Stimulated activated CD4-positive, alpha-beta T cell treated with anti-CD3 and anti-CD28 coated beads, Interleukin-4, amount 100 ng/mL, for 24 hours (primary cell): Measurements from ENCODE around the gene LIG3.
"Not testable (repeated sequence)": the region's sequence is repeated elsewhere in the genome, so short reads cannot be mapped to it uniquely, and the experiment has no call there.

Source experiments
- DNase-seq: peaks from one replicate; pipeline ENCODE4 v3.0.0-alpha.2; 2020

LIG3 gene

GRCh38 chr17:34980353-34980680 is at the start of gene LIG3:
Gene LIG3 (plus strand): TSS chr17:34980512. CDS start chr17:34983006, 2,494 bp downstream.
- DNase-seq, result peak; percentile 95

- not testable (repeated sequence) for DNase-seq
Observed at GRCh38 chr17:34950780-34951179, 29.5 kb upstream of the LIG3 start.

DNA sequence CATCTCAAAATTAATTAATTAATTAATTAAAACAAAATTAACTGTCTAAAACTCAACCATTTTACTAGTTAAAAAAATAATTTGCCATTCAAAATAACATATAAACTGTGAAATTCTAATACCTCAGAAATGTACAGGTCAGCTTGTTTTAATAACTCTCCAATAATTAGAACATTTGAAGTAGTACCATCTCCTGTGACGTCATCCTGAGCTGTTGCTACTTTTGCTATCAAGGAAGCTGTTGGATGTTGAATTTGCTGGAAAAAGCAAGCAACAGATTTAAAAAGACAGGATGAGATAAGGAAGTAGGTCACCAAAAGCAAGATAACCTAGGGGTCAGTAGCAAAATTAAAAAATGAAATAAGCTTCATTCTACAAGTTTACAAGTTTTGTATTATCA is 21.9 kb upstream of the LIG3 start:
- DNase-seq, result no peak

GRCh38 chr17:34961093-34961911 is 19.0 kb upstream of the LIG3 start, which contains the start of the genes CCT6B and ZNF830:
Gene CCT6B (minus strand): TSS chr17:34961460. CDS start chr17:34961393, 67 bp downstream.
Gene ZNF830 (plus strand): TSS chr17:34961540. CDS start chr17:34961567, 27 bp downstream.
- peak; percentile 91 for DNase-seq

DNA sequence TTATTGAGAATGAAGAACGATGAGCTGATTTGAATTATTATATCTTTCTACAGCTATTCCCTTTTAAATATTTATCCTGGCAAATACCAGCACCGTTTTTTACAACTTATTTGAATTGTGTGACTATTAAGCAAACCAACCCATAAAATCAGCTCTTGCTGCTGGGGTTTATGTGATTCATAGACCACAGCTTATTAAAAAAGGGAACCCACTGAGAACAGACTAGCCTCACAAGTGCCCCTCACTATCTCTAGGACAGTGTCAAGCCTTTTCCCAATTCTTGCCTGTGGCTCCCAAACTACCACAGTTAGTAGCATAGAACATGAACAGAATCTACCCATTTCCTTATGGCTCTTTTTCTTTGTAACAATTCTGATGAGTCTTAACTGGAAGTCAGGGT is 6.1 kb upstream of the LIG3 start:
- no peak for DNase-seq

- no peak for DNase-seq
Observed at GRCh38 chr17:34974794-34975785, 5.2 kb upstream of the LIG3 start.

- DNase-seq, result no peak
Observed at GRCh38 chr17:34979153-34979552, 1.2 kb upstream of the LIG3 start.

- DNase-seq, result no peak
Observed at GRCh38 chr17:34979650-34980352, 511 bp upstream of the LIG3 start.

- peak; percentile 59 for DNase-seq
Observed at GRCh38 chr17:34980681-34981537, 597 bp downstream of the LIG3 start.

DNA sequence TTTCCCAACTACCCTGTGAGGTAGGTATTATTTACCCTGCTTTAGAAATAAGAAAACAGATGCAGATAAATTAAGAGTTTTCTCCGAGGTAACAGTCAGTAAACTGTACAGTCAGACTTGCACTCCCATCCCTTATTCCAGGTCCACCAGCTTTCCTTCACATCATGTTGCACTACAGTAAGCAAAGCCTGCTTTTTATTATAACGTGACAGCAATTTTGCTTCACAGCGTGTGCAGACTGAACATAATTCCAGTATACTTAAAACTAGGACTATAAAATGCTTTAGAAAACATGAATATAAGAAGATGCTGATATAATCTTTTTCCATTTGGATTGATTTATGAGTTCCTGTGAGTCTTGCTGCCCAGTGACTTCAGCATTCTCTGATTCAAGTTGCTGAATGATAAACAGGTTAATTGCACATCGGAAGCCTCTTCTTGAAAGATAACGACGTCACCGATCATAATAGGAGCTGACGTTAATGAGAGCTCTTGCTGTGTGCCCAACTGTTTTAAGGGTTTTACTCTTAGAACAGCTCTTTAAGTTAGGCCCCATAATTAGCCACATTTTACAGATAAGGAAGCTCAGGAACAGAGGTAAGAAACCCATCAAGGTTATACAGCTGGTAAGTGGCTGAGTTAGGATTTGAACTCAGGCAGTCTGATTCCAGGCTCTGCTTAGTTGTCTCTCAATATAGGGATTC is 1.4 kb downstream of the LIG3 start:
- DNase-seq, result no peak

GRCh38 chr17:34987232-34987631 is 6.9 kb downstream of the LIG3 start:
- DNase-seq, result no peak

- no peak for DNase-seq
Observed at GRCh38 chr17:34988644-34989043, 8.3 kb downstream of the LIG3 start.

GRCh38 chr17:34989473-34989872 is 9.2 kb downstream of the LIG3 start:
- DNase-seq, result no peak

- no peak for DNase-seq
Observed at GRCh38 chr17:34990921-34991365, 10.6 kb downstream of the LIG3 start.

- no peak for DNase-seq
Observed at GRCh38 chr17:34991606-34992005, 11.3 kb downstream of the LIG3 start.

GRCh38 chr17:34993031-34993430 is 12.7 kb downstream of the LIG3 start:
- DNase-seq, result no peak

DNA sequence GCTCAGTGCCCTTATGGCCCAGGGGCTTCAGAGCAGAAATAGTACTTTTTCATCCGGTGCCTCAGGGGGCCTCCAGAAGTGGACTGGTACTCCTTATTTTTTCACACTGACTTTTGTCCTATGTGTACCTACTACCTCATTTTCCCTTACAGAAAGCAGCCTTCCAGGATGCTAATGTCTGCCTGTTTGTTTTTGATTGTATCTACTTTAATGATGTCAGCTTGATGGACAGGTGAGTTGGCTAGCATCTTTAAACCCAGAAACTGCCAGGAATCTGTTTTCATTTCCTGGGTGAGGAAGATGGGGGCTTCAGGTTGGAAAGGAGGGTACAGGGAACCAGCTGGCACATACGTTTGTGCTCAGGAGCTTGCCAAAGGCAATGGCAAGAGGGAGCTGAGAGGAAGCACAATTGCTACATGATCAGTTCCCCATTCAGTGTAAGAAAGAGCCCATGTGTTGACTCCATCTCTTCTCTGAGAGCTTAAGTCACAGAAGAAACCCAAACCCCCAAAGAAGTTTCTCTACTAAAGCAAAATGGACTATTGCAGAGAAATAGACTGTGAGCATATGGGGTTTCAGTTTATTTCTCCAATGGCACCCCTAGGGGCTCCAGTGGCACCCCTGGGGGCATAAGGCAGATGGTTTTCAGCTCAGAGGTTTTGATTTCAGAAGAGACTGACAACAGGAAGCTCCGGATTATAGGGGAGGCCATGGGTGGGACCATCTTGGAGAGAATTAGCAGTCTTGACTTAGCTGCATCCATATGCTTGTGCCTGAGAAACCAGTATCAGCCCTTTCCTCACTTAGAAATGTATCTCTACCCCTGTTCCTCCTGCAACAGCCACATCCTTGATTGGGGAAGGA is 16.3 kb downstream of the LIG3 start:
- DNase-seq, result no peak

DNA sequence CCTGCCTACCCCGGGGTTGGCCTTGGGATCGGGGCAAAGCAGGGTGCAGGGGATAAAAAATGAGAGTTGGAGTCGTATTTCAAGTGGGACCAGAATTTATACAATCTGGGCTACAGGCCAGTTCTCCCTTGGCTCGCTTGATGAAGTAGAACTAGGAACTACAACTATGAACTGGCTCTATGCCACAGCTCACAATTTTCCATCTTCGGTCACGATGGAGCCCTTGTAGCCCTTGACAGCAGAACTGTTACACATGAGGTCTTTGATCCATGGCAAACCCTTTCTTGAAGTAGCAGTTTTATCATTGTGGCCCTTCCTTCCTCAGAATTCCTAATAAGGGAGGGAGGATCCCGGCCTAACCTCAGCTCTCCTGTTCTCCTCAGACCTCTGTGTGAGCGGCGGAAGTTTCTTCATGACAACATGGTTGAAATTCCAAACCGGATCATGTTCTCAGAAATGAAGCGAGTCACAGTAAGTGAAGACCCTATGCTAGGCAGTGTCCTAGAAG is 17.1 kb downstream of the LIG3 start:
- no peak for DNase-seq

- peak; percentile 79 for DNase-seq
Observed at GRCh38 chr17:34998205-34998604, 17.9 kb downstream of the LIG3 start.

- no peak for DNase-seq
Observed at GRCh38 chr17:34999456-34999855, 19.1 kb downstream of the LIG3 start.
